Measurements from ENCODE around the gene PPP1R16B. TPM values are rescaled to one million over a fixed set of nuclear protein-coding genes. Genes with fewer than 3 reads are reported as not detected.
"Not testable (repeated sequence)": the region's sequence is repeated elsewhere in the genome, so short reads cannot be mapped to it uniquely, and the experiment has no call there.

Gene PPP1R16B
- total RNA-seq, 4 donors from 2014 or later: 6.3 to 14.4 (median 9.0) TPM

DNA sequence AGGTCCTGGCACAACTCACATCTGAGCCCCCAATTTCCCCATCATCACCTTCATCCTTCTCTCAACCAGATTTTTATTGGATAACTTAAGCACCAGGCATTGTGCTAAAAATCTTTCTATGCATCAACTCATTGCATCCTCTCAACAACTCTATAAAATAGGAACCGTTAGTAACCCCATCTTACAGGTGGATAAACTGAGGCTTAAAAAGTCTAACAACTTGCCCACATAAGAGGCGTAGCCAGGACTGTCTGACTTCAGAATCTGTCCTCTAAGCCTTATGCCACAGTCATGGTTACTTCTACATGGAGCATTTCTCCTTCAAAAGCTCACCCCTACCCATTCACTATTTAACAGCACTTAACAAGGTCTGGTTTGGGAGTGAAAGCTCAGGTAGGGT, 51.1 kb downstream of the PPP1R16B start:
- intact Hi-C loops (cut with DNase I): no loop called here
- no peak overlapping the region for H3K27ac ChIP-seq
- H3K9me3 ChIP-seq: no peaks in the 10 kb centered on the region
- no peaks in the 10 kb centered on the region for H3K36me3 ChIP-seq
- WGBS, 2 donors: 86% methylated on average over 2 of the region's 2 CpGs
- H3K4me1 ChIP-seq: no peaks in the 10 kb centered on the region
- H3K27me3 ChIP-seq: no peaks in the 10 kb centered on the region
- TF ChIP-seq, protein P1, sequence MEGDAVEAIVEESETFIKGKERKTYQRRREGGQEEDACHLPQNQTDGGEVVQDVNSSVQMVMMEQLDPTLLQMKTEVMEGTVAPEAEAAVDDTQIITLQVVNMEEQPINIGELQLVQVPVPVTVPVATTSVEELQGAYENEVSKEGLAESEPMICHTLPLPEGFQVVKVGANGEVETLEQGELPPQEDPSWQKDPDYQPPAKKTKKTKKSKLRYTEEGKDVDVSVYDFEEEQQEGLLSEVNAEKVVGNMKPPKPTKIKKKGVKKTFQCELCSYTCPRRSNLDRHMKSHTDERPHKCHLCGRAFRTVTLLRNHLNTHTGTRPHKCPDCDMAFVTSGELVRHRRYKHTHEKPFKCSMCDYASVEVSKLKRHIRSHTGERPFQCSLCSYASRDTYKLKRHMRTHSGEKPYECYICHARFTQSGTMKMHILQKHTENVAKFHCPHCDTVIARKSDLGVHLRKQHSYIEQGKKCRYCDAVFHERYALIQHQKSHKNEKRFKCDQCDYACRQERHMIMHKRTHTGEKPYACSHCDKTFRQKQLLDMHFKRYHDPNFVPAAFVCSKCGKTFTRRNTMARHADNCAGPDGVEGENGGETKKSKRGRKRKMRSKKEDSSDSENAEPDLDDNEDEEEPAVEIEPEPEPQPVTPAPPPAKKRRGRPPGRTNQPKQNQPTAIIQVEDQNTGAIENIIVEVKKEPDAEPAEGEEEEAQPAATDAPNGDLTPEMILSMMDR (IDR thresholded peaks at IDR 0.05): no peak
- DNase-seq: no peak
- H3K4me3 ChIP-seq (replicated peaks in 1 of 3): no peak overlapping the region

- TF ChIP-seq, protein P1 (IDR thresholded peaks at IDR 0.05): no peak
- TF ChIP-seq POLR2A (IDR thresholded peaks at IDR 0.05): no peak
- Histone ChIP-seq H3K9me3 (no peaks in the 10 kb centered on the region), H3K4me3 (replicated peaks in 1 of 3) (no peak overlapping the region), H3K4me1 (no peaks in the 10 kb centered on the region), H3K27me3 (no peaks in the 10 kb centered on the region), H3K27ac (no peak overlapping the region), H3K36me3 (no peaks in the 10 kb centered on the region)
- intact Hi-C loops (cut with DNase I): no loop called here
- WGBS, 2 donors: 86 to 93% methylated on average over 7 of the region's 7 CpGs
- no peak for DNase-seq
Observed at GRCh38 chr20:38857703-38858102, 52.2 kb downstream of the PPP1R16B start.

DNA sequence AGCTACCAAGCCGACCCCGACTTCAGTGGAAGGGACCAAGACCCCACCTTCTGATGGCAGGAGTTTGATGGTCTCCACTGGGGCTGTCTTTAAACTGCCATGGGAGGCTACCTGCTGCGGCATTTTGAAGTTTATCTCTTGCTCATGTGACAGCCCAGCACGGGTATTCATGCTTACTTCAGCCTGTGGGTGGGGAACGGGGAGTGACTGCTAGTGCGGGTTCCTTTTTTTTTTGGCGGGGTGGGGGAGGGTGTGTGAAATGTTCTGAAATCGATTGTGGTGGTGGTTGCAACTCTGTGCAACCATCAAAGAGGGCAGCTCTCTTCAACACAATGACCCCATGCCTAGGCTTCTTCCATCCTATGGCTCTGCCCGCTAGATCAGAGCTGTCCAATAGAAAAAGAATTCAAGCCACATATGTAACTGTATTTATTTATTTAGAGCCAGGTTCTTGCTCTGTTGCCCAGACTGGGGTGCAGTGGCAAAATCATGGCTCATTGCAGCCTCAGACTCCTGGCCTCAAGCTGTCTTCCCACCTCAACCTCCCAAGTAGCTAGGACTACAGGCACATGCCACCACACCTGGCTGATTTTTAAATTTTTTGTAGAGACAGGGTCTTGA, 53.7 kb downstream of the PPP1R16B start:
- no peak for DNase-seq
- 79 to 81% methylated on average over 8 to 9 of the region's 9 CpGs for WGBS, 2 donors
- TF ChIP-seq, protein P1 (IDR thresholded peaks at IDR 0.05): no peak
- no peak for TF ChIP-seq POLR2A (IDR thresholded peaks at IDR 0.05)

DNA sequence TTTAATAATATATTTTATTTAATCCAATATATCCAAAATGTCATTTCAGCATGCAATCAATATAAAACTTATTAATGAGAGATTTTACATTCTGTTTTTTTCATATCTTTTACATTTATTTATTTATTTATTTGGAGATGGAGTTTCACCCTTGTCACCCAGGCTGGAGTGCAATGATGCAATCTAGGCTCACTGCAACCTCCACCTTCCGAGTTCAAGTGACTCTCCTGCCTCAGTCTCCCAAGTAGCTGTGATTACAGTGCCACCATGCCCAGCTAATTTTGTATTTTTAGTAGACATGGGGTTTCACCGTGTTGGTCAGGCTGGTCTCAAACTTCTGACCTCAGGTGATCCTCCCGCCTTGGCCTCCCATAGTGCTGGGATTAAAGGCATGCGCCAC, 54.4 kb downstream of the PPP1R16B start:
- intact Hi-C loops (cut with DNase I); DNase-seq; H3K27me3 ChIP-seq; H3K36me3 ChIP-seq; H3K4me3 ChIP-seq (replicated peaks in 1 of 3); H3K9me3 ChIP-seq; H3K4me1 ChIP-seq; H3K27ac ChIP-seq: not testable (repeated sequence)
- 81 to 90% methylated on average over 4 of the region's 4 CpGs for WGBS, 2 donors

More for the DNA sequence above, 53.7 kb downstream of the PPP1R16B start:
- Histone ChIP-seq H3K36me3 (no peaks in the 10 kb centered on the region), H3K4me3 (replicated peaks in 1 of 3) (no peak overlapping the region), H3K4me1 (no peaks in the 10 kb centered on the region), H3K27ac (no peak overlapping the region), H3K27me3 (no peaks in the 10 kb centered on the region), H3K9me3 (no peaks in the 10 kb centered on the region)
- intact Hi-C loops (cut with DNase I): no loop called here

DNA sequence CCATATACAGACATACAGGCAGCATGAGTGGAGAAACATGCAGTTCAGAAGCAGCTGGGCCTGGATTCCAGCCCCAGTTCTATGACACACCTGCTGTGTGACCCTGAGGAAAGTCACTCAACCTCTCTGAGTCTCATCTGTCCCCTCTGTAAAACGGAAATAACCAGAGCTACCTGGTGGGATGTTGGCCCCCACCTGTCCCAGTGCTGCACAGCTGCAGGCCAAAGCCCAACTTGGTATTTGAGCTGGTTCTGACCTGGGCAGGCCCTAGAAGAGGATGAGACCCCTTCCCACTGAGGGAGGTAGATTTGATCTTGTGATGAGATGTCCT, 55.5 kb downstream of the PPP1R16B start:
- 56 to 71% methylated on average over 1 of the region's 1 CpG for WGBS, 2 donors
- intact Hi-C loops (cut with DNase I): no loop called here
- no peaks in the 10 kb centered on the region for H3K27me3 ChIP-seq
- H3K9me3 ChIP-seq: no peaks in the 10 kb centered on the region
- DNase-seq: no peak
- no peak for TF ChIP-seq POLR2A (IDR thresholded peaks at IDR 0.05)
- TF ChIP-seq, protein P1 (IDR thresholded peaks at IDR 0.05): no peak
- H3K4me1 ChIP-seq: no peaks in the 10 kb centered on the region
- H3K4me3 ChIP-seq (replicated peaks in 1 of 3): no peak overlapping the region
- no peak overlapping the region for H3K27ac ChIP-seq
- H3K36me3 ChIP-seq: no peaks in the 10 kb centered on the region

DNA sequence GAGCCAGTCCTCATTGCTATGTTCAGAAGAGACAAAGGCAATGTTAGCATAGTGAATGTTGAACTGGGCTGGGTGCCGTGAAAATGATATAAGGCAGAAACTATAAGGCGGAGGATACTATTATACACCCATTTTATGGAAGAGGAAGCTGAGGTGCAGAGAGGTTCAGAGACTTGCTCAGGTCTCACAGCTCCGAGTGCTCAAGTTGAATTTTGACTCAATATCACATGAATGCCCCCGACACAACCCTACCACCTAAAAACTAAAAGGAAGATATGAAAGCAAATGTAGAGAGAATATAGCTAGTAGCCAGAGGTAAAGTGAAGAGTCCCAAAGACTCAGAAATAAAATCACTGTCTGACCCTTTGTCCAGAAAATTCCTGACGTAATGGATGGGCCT, 56.7 kb downstream of the PPP1R16B start:
- Histone ChIP-seq H3K27me3 (no peaks in the 10 kb centered on the region), H3K4me3 (replicated peaks in 1 of 3) (no peak overlapping the region), H3K9me3 (no peaks in the 10 kb centered on the region), H3K27ac (no peak overlapping the region), H3K36me3 (no peaks in the 10 kb centered on the region), H3K4me1 (no peaks in the 10 kb centered on the region)
- TF ChIP-seq POLR2A (IDR thresholded peaks at IDR 0.05): no peak
- TF ChIP-seq, protein P1 (IDR thresholded peaks at IDR 0.05): no peak
- intact Hi-C loops (cut with DNase I): no loop called here
- 92 to 95% methylated on average over 5 of the region's 5 CpGs for WGBS, 2 donors
- DNase-seq: no peak
